NCI-H82 treated with DMSO at 0.1 percent for 48 hours (cell line): ENCODE data around the gene PLD1.
"Not testable (repeated sequence)": the region's sequence is repeated elsewhere in the genome, so short reads cannot be mapped to it uniquely, and the experiment has no call there.

Experiments
- DNase-seq: peaks from one replicate; lab custom pipeline; 2025; ENCODE audit not compliant: unreplicated experiment; lab: John Stamatoyannopoulos, UW

PLD1 gene

GRCh38 chr3:171626799-171627198, 183.5 kb downstream of the PLD1 start:
- not testable (repeated sequence) for DNase-seq

GRCh38 chr3:171622126-171622525, 188.2 kb downstream of the PLD1 start:
- no peak for DNase-seq

- DNase-seq = no peak
Measured at GRCh38 chr3:171620825-171621434, 189.4 kb downstream of the PLD1 start.

GRCh38 chr3:171616798-171617197, 193.5 kb downstream of the PLD1 start:
- no peak for DNase-seq

GRCh38 chr3:171615686-171616085, 194.6 kb downstream of the PLD1 start:
- DNase-seq = no peak

- no peak for DNase-seq
Measured at GRCh38 chr3:171615281-171615680, 195.0 kb downstream of the PLD1 start.

GRCh38 chr3:171614318-171614921, 195.9 kb downstream of the PLD1 start:
- peak; percentile 44 for DNase-seq

GRCh38 chr3:171607452-171607851, 202.8 kb downstream of the PLD1 start:
- DNase-seq = no peak

GRCh38 chr3:171606151-171606751, 204.0 kb downstream of the PLD1 start:
- no peak for DNase-seq

- DNase-seq = no peak
Measured at GRCh38 chr3:171604370-171604769, 205.9 kb downstream of the PLD1 start.

GRCh38 chr3:171602072-171602471, 208.2 kb downstream of the PLD1 start:
- DNase-seq = no peak

- no peak for DNase-seq
Measured at GRCh38 chr3:171600030-171600429, 210.3 kb downstream of the PLD1 start.

GRCh38 chr3:171598990-171599389, 211.3 kb downstream of the PLD1 start:
- no peak for DNase-seq

- no peak for DNase-seq
Measured at GRCh38 chr3:171592786-171593185, 217.5 kb downstream of the PLD1 start.

- no peak for DNase-seq
Measured at GRCh38 chr3:171591070-171591469, 219.2 kb downstream of the PLD1 start.

GRCh38 chr3:171586274-171586673, 224.0 kb downstream of the PLD1 start:
- peak; percentile 14 for DNase-seq

GRCh38 chr3:171585039-171585438, 225.2 kb downstream of the PLD1 start:
- DNase-seq = no peak

GRCh38 chr3:171584100-171584499, 226.2 kb downstream of the PLD1 start:
- no peak for DNase-seq

- no peak for DNase-seq
Measured at GRCh38 chr3:171574556-171575240, 235.6 kb downstream of the PLD1 start.

- DNase-seq = no peak
Measured at GRCh38 chr3:171569571-171570132, 240.6 kb downstream of the PLD1 start.

GRCh38 chr3:171568766-171569165, 241.5 kb downstream of the PLD1 start:
- no peak for DNase-seq
